Islet of Langerhans (tissue), 1 donor: ENCODE measurements around the gene TRPM7.

Source experiments
- FAIRE-seq: peaks from one replicate; lab custom pipeline; 2011; peaks lifted over from hg19 to GRCh38; lab: Jason Lieb, UNC

The TRPM7 gene

DNA sequence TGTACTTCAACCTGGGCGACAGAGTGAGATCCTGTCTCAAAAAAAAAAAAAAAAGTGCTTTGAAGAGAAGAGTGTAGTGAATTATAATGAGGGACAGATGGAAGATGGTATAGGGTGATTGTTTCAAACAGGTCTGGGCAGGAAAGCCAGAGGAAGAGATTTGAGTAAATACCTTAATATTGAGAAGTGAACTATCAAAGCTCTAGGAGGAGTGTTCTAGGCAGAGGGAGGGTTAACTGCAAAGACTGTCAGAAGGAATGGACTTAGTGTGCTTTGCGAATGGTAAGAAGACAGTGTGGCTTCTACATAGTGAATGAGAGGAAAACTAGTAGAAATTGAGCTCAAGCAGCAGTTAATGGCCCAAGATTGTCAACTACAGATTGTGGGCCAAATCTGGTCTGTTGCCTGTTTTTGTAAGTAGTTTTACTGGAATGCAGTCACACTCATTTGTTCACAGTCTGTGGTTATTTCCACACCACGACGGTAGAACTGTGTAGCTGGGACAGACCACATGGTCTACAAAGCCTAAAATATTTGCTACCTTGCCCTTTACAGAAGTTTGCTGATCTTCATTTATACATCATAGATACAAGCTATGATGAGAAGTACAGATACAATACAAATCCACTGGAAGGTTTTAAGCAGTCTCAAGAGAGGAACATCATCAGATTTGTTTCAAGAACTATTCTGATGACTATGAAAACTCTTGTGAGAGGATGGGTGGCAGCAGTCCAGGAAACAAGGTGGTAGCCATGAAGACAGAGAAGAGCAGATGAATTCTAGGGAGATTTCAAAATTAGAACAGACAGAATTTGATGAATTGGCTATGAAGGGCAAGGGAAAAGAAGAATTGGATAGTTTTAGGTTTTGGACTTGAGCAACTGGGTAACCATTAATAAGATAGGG, 123.6 kb downstream of the TRPM7 start:
- no peak for FAIRE-seq

DNA sequence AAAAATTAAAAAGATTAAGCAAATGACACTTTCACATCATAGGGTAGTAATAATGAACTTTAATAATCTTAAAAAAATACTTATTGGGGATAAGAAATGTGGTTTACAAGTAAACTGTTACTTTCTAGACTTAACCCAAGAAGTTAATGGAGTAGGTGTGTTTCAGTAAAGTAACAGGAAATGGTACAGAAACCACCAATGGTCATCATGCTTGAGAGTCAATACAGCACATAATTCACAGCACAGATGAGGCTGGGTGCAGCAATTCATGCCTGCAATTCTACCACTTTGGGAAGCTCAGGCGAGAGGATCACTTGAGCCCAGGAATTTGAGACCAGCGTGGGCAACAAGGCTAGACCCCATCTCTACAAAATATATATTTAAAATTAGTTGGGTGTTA, 128.6 kb downstream of the TRPM7 start:
- FAIRE-seq: no peak

DNA sequence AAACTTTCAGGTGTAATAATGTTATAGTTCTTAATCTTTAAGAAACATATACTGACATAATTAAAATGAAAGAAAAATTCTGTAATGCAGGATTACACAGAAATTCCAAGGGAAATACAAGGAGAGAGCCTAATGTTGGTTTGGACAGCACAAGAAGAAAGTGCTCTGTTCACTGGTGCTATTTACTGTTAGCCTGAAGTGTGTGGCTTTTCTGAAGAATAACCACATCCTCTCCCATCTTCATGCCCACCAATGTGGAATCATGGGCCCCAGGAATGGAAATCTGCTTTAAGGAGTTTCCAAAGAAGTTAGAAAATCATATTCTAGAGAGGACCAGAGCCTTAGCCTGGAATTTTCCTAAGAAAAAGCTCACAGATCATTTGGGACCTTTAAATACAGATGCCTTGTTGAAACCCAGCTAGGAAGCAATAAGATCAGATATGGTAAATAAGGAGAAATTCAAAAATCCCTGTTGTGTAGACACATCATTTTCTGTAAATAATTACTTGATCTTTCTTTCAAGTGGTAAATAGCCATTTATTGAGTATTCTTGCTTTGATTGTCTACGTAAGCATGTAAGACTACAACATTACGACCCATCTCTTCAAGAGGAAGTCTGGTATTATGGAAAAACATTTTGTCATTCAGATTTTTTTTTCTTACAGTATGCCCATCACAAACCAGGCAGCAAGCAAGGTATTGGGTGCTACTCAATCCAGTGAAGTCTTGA, 129.8 kb downstream of the TRPM7 start:
- FAIRE-seq: no peak

DNA sequence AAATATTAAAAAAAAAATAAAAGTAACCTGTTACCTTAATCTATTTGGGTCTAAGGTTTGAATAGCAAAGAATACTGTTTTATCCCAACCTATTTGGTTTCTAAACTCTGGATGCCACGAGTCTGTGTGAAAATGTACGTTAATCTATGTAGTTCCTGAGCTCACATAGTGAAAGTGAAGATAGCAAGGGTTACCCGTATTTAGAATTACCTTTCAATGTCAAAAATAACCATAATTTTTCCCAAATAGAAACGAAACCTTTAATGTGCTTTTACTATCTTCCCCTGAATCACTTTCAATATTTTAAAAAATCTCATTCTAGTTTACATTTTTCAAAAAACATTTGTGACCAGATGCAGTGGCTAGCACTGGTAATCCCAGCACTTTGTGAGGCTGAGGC, 134.4 kb downstream of the TRPM7 start:
- FAIRE-seq: no peak

DNA sequence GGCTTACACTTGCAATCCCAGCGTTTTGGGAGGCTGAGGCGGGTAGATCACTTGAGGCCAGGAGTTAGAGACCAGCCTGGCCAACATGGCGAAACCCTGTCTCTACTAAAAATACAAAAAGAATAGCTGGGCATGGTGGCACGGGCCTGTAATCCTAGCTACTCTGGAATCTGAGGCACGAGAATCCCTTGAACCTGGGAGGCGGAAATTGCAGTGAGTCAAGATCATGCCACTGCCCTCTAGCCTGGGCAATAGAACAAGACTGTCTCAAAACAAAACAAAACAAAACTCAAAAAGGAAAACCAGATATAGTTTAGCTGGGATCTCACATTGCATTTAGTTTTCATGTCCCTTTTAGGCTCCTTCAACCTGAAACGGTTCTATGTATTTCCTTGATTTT, 137.3 kb downstream of the TRPM7 start:
- FAIRE-seq: no peak

DNA sequence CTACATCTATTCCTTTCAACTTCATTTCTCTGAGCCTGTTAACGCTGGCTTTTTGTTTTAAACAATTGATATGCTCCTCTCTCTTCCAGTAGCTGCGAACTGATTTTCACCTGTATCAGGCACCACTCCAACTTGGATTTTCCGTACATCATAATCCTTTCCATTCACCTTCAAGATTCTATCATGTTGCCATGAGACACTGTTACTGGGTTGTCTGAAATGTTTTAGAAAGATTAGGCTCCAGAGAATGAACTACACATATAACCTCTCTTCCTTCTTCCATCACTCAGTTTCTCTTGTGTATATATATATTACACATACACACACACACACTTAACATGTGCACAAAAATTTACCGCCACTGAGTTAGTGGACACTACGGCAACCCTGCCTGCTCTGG, 140.0 kb downstream of the TRPM7 start, which contains the start of gene USP50:
USP50 (minus strand) TSS at position 101 of the 400 bp plus-strand sequence. CDS start 141 bp downstream, outside the sequence.
- no peak for FAIRE-seq

DNA sequence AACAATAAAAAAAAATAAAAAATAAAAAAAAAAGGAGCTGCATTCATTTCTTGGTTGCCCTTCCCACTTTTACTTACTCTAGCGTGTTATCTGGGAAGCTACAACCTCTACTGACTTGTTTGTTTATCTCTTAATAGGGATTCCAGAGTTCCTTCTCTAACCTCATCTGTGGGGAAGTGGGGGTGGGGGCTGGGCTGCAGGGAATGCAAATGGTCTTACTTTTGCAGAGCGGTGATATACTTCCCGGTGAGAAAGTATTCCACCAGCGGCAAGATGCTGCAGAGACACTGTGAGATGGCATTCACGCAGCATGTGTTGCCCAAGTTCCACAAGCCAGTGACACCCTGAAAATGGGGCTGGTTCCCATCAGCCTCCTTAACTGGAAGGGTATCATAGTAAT, 142.2 kb downstream of the TRPM7 start:
- FAIRE-seq: no peak

DNA sequence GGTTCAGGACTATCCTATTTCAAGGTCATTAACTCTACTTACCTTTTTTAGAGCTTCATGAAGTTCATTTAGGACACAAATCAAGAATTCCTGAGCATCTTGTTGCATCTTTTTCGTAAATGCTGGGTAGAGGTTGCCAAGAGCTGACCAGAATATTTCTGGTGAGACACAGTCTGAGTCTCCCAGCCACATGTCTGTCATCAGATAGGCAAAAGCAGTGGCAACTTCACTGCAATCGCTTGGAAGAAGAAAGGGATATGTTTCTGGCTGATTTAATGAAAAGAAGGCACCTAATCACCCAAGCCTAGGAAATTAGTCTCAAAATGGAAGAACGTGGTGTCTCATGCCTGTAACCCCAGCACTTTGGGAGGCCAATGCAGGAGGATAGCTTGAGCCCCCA, 143.0 kb downstream of the TRPM7 start:
- no peak for FAIRE-seq

DNA sequence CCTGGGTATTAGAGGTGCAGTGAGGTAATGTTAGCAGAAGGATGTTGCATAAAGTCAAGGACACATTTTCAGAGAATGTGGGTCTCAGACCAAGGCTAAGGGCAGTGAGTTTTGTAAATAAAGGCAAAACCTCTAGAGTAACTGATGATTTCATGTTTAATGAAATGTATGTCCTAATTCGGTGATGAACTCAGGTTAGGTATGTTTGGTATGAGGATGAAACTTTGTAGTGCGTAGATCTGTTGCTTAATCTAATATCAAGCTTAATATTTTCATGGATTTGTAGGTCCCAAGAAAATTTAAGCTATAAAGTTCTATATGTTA, 143.7 kb downstream of the TRPM7 start:
- no peak for FAIRE-seq

DNA sequence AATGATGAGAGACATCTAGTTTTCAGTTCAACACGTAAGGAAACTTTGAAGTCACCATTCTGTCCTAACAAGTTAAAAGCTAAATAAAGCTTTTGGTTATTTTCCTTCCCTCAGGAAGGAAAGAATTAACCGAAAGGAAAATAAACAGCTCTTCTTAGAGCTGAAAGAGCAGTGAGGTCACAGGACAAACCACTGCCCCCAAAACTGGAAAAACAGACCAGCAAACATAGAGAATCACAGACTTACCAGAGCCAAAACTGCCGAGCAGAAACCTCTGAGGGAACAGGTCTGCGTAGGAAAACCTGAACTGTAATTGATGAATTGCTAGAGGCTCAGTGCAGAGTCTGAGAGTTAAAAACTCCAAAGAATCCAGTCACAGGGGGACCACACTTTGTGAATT, 154.8 kb downstream of the TRPM7 start:
- no peak for FAIRE-seq

DNA sequence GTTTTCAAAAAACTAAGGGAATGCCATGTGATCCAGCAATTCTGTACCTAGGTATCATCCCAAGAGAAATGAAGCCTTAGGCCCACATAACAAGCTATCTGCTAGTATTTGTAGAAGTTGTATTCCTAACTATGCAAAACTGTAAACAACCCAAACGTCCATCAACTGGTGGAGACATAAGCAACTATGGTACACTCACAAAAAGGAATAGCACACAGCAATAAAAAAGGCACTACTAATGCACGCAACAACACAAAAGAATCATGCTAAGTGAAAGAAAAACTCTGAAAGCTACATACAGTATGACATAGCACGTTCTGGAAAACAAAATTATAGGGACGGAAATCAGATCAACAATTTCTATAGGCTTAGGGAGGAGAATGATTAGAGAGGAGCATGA, 155.4 kb downstream of the TRPM7 start:
- FAIRE-seq: no peak

DNA sequence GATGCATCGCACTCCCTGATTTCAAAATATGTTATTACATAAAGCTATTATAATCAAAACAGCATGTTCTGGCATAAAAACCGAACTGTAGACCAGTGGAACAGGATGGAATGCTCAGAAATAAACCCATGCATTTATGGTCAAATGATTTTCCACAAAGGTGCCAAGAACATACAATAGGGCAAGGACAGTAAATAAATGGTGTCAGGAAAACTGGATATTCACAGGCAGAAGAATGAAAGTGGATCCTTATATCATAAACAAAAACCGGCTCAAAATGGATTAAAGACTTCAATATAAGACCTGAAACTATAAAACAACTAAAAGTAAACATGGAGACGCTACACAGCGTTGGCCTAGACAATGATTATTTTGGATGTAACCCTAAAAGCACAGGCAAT, 162.7 kb downstream of the TRPM7 start:
- no peak for FAIRE-seq

DNA sequence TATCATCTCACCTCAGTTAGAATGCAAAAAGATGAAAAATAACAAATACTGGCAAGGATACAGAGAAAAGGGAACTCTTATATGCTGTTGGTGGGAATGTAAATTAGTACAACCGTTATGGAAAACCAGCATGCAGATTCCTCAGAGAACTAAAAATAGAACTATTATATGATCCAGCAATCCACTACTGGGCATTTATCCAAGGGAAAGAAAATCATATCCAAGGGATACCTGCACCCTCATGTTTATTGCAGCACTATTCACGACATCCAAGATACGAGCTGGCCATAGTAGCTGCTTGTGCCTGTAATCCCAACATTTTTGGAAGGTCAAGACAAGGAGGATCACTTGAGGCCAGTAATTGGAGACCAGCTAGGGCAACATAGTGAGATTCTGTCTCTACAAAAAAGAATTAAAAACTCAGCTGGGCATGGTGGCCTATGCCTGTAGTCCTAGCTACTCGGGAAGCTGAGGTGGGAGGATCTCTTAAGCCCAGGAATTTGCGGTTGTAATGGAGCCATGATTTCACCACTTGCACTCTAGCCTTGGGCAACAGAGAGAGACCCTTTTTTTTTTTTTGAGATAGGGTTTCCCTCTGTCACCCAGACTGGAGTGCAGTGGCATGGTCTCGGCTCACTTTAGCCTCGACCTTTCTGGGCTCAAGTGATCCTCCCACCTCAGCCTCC, 166.7 kb downstream of the TRPM7 start:
- no peak for FAIRE-seq

DNA sequence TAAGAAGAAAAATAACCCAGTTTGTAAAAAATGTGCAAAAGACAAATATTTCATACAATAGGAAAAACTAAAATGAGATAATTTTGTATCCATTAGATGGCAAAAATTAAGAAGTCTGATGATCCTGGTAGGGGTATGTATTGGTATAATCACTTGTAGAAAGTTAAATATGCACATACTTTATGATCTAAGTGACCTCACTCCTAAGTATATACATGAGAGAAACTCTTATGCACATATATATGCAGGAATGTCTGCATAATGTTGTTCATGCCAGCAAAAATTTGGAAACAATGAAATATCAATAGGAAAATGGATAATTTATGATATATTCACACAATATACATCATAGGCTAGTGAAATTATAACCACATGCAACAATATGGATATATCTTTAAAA, 173.6 kb downstream of the TRPM7 start:
- FAIRE-seq: no peak
